SK-N-SH treated with all-trans-retinoic acid at 6 μM for 48 hours (cell line): ENCODE results near the gene ALDH16A1.
A peak's percentile ranks its signal among the peaks of the same experiment; 100 is the strongest.

Experiments
- ATAC-seq: fragments of 200-7000 bp; cut with Tn5 transposase; 3 replicates; pipeline ENCODE4 v1.9.1; 2020; ENCODE audit warnings: mild to moderate bottlenecking, moderate library complexity
- ARNTL ChIP-seq: fragments of 450-650 bp; formaldehyde crosslinking; IDR thresholded peaks from 2 replicates; pipeline ENCODE4 v1.5.0; 2020; ENCODE audit warnings: low read depth, mild to moderate bottlenecking, moderate library complexity, borderline replicate concordance
- BACH2 ChIP-seq: fragments of 250-450 bp; sonication (Bioruptor Pico); IDR thresholded peaks from 2 replicates; pipeline ENCODE4 v1.9.0; 2021; ENCODE audit warnings: mild to moderate bottlenecking, borderline replicate concordance
- ESRRG ChIP-seq: fragments of 250-450 bp; sonication (Bioruptor Pico); IDR thresholded peaks from 2 replicates; pipeline ENCODE4 v1.6.1; 2021; ENCODE audit warnings: mild to moderate bottlenecking
- GLIS3 ChIP-seq: fragments of 250-450 bp; sonication (Bioruptor Pico); IDR thresholded peaks from 2 replicates; pipeline ENCODE4 v1.5.0; 2020; ENCODE audit warnings: mild to moderate bottlenecking, moderate library complexity
- ISL1 ChIP-seq: fragments of 250-450 bp; sonication (Bioruptor Pico); IDR thresholded peaks from 2 replicates; pipeline ENCODE4 v2.1.2; 2022; ENCODE audit warnings: mild to moderate bottlenecking, moderate library complexity
- PPARA ChIP-seq: fragments of 250-450 bp; sonication (Bioruptor Pico); IDR thresholded peaks from 2 replicates; pipeline ENCODE4 v1.5.0; 2020; ENCODE audit warnings: mild to moderate bottlenecking, borderline replicate concordance
- RARB ChIP-seq: fragments of 250-450 bp; sonication (Bioruptor Pico); IDR thresholded peaks from 2 replicates; pipeline ENCODE4 v1.8.0; 2021; ENCODE audit warnings: mild to moderate bottlenecking, moderate library complexity
- SNAI2 ChIP-seq: fragments of 250-450 bp; sonication (Bioruptor Pico); IDR thresholded peaks from 2 replicates; pipeline ENCODE4 v1.5.0; 2020; ENCODE audit warnings: mild to moderate bottlenecking, moderate library complexity
- TCF4 ChIP-seq: fragments of 250-450 bp; sonication (Bioruptor Pico); IDR thresholded peaks from 2 replicates; pipeline ENCODE4 v1.8.0; 2021; ENCODE audit warnings: mild to moderate bottlenecking, moderate library complexity, borderline replicate concordance
- TOX ChIP-seq: fragments of 250-450 bp; sonication (Bioruptor Pico); IDR thresholded peaks from 2 replicates; pipeline ENCODE4 v1.8.0; 2021; ENCODE audit warnings: mild to moderate bottlenecking, moderate library complexity, borderline replicate concordance
- ZC3H10 ChIP-seq: fragments of 250-450 bp; sonication (Bioruptor Pico); IDR thresholded peaks from 2 replicates; pipeline ENCODE4 v1.5.1; 2021; ENCODE audit warnings: mild to moderate bottlenecking, moderate library complexity
- ZFP3 ChIP-seq: fragments of 250-450 bp; sonication (Bioruptor Pico); IDR thresholded peaks from 2 replicates; pipeline ENCODE4 v1.5.0; 2020; ENCODE audit warnings: mild to moderate bottlenecking, moderate library complexity
- ZFP30 ChIP-seq: fragments of 450-650 bp; formaldehyde crosslinking; IDR thresholded peaks from 2 replicates; pipeline ENCODE4 v1.5.0; 2022; ENCODE audit warnings: mild to moderate bottlenecking, moderate library complexity
- ZNF565 ChIP-seq: fragments of 450-650 bp; formaldehyde crosslinking; conservative IDR thresholded peaks from 2 replicates; pipeline ENCODE4 v1.5.0; 2020; ENCODE audit warnings: low read depth, mild to moderate bottlenecking, moderate library complexity
- ZNF70 ChIP-seq: fragments of 450-650 bp; formaldehyde crosslinking; IDR thresholded peaks from 2 replicates; pipeline ENCODE4 v1.5.0; 2020; ENCODE audit warnings: mild to moderate bottlenecking, moderate library complexity
- ZNF8 ChIP-seq: fragments of 450-650 bp; formaldehyde crosslinking; IDR thresholded peaks from 2 replicates; pipeline ENCODE4 v1.5.0; 2020; ENCODE audit warnings: mild to moderate bottlenecking, moderate library complexity
- TF ChIP-seq, protein P1 (sequence below): fragments of 250-450 bp; sonication (Bioruptor Pico); IDR thresholded peaks from 2 replicates; pipeline ENCODE4 v1.5.0; 2020; ENCODE audit warnings: mild to moderate bottlenecking, moderate library complexity
- TF ChIP-seq, protein P2 (sequence below): fragments of 250-450 bp; sonication (Bioruptor Pico); IDR thresholded peaks from 2 replicates; pipeline ENCODE4 v1.5.1; 2021; ENCODE audit warnings: mild to moderate bottlenecking, moderate library complexity
- TF ChIP-seq, protein P3 (sequence below): fragments of 250-450 bp; sonication (Bioruptor Pico); IDR thresholded peaks from 2 replicates; pipeline ENCODE4 v1.5.1; 2020; ENCODE audit warnings: low read depth, mild to moderate bottlenecking, moderate library complexity
- TF ChIP-seq, protein P4 (sequence below): fragments of 250-450 bp; sonication (Bioruptor Pico); IDR thresholded peaks from 2 replicates; pipeline ENCODE4 v1.8.0; 2020; ENCODE audit warnings: mild to moderate bottlenecking, moderate library complexity, borderline replicate concordance
- TF ChIP-seq, protein P5 (sequence below): fragments of 250-450 bp; sonication (Bioruptor Pico); IDR thresholded peaks from 2 replicates; pipeline ENCODE4 v1.8.0; 2021; ENCODE audit warnings: low read depth, mild to moderate bottlenecking, moderate library complexity, borderline replicate concordance

The ALDH16A1 gene

DNA sequence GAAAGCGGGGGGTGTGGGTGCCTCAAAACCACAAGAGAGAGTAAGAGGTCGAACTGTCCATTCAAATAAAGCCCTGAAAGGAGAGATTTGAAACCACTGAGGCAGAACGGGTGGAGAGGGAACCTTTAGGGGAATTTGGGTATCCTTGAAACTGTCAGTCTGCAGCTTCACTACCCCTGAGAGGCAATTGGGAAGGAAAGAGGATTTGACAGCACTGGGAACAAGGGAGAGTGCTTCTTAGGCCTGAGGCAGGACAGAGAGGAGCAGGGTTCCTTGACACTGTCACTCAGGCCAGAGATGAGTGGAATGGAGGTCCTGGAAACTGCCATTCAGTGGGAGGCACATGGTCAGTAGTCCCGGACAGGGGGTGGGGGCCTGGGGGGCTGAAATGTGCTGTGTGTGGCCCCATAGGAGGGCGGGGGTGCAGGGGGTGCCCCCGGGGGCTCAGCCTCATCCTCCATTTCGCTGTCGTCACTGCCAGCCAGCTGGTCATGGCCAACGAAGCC is 22.8 kb upstream of the ALDH16A1 start:
- TF ChIP-seq TOX (no peak), ZC3H10 (CRISPR knock-in tag) (no peak), PPARA (CRISPR knock-in tag) (no peak), ESRRG (CRISPR knock-in tag) (no peak), ZNF8 (CRISPR knock-in tag) (no peak), ZFP30 (no peak), GLIS3 (CRISPR knock-in tag) (no peak), ARNTL (CRISPR knock-in tag) (no peak), ZNF565 (no peak), ZFP3 (no peak), SNAI2 (no peak), ISL1 (CRISPR knock-in tag) (no peak)
- TF ChIP-seq, protein P1, sequence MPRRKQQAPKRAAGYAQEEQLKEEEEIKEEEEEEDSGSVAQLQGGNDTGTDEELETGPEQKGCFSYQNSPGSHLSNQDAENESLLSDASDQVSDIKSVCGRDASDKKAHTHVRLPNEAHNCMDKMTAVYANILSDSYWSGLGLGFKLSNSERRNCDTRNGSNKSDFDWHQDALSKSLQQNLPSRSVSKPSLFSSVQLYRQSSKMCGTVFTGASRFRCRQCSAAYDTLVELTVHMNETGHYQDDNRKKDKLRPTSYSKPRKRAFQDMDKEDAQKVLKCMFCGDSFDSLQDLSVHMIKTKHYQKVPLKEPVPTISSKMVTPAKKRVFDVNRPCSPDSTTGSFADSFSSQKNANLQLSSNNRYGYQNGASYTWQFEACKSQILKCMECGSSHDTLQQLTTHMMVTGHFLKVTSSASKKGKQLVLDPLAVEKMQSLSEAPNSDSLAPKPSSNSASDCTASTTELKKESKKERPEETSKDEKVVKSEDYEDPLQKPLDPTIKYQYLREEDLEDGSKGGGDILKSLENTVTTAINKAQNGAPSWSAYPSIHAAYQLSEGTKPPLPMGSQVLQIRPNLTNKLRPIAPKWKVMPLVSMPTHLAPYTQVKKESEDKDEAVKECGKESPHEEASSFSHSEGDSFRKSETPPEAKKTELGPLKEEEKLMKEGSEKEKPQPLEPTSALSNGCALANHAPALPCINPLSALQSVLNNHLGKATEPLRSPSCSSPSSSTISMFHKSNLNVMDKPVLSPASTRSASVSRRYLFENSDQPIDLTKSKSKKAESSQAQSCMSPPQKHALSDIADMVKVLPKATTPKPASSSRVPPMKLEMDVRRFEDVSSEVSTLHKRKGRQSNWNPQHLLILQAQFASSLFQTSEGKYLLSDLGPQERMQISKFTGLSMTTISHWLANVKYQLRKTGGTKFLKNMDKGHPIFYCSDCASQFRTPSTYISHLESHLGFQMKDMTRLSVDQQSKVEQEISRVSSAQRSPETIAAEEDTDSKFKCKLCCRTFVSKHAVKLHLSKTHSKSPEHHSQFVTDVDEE (CRISPR knock-in tag): no peak
- TF ChIP-seq, protein P2, sequence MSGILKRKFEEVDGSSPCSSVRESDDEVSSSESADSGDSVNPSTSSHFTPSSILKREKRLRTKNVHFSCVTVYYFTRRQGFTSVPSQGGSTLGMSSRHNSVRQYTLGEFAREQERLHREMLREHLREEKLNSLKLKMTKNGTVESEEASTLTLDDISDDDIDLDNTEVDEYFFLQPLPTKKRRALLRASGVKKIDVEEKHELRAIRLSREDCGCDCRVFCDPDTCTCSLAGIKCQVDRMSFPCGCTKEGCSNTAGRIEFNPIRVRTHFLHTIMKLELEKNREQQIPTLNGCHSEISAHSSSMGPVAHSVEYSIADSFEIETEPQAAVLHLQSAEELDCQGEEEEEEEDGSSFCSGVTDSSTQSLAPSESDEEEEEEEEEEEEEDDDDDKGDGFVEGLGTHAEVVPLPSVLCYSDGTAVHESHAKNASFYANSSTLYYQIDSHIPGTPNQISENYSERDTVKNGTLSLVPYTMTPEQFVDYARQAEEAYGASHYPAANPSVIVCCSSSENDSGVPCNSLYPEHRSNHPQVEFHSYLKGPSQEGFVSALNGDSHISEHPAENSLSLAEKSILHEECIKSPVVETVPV (CRISPR knock-in tag): no peak
- TF ChIP-seq, protein P3, sequence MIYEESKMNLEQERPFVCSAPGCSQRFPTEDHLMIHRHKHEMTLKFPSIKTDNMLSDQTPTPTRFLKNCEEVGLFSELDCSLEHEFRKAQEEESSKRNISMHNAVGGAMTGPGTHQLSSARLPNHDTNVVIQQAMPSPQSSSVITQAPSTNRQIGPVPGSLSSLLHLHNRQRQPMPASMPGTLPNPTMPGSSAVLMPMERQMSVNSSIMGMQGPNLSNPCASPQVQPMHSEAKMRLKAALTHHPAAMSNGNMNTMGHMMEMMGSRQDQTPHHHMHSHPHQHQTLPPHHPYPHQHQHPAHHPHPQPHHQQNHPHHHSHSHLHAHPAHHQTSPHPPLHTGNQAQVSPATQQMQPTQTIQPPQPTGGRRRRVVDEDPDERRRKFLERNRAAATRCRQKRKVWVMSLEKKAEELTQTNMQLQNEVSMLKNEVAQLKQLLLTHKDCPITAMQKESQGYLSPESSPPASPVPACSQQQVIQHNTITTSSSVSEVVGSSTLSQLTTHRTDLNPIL: no peak
- ATAC-seq: no peak

DNA sequence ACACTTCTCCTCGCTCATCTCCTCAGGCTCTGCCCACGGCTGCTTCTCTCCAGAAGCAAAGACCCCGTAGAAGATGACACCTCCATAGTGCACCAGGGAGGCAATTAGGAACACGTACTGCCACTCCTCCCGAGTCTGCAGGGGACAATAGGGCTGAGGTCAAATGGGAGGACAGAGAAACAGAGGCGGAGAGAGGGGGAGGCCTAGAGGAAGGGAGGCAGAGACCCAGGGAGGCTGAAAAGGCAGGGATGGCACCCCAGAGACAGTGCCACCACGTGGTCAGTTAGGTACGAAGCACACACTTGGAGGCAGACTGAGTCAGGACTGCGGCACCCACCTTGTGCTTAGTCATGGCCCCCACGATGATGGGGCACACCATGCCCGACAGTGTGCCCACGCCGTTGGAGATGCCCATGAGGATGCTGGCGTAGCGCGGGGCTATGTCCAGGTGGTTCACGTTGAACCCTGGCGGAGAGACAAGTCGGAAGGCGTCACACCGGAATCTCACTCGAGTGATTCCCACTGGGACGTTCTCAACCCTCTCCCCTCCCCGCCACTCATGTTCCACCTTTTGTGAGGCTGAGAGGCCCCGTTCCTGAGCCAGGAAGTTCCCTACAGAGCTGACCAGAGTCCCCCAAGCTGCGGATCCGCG is 22.2 kb upstream of the ALDH16A1 start:
- peak; percentile 56 for ATAC-seq
- no peak for TF ChIP-seq SNAI2
- TF ChIP-seq ZNF565: no peak
- TF ChIP-seq RARB (CRISPR knock-in tag): no peak
- TF ChIP-seq, protein P4, sequence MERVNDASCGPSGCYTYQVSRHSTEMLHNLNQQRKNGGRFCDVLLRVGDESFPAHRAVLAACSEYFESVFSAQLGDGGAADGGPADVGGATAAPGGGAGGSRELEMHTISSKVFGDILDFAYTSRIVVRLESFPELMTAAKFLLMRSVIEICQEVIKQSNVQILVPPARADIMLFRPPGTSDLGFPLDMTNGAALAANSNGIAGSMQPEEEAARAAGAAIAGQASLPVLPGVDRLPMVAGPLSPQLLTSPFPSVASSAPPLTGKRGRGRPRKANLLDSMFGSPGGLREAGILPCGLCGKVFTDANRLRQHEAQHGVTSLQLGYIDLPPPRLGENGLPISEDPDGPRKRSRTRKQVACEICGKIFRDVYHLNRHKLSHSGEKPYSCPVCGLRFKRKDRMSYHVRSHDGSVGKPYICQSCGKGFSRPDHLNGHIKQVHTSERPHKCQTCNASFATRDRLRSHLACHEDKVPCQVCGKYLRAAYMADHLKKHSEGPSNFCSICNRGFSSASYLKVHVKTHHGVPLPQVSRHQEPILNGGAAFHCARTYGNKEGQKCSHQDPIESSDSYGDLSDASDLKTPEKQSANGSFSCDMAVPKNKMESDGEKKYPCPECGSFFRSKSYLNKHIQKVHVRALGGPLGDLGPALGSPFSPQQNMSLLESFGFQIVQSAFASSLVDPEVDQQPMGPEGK (CRISPR knock-in tag): no peak
- TF ChIP-seq TOX: no peak
- TF ChIP-seq ISL1 (CRISPR knock-in tag): no peak
- no peak for TF ChIP-seq ZFP3
- TF ChIP-seq, protein P1 (CRISPR knock-in tag): no peak
- no peak for TF ChIP-seq ZNF70 (CRISPR knock-in tag)
- TF ChIP-seq ESRRG (CRISPR knock-in tag): no peak
- TF ChIP-seq ZNF8 (CRISPR knock-in tag): no peak
- TF ChIP-seq, protein P5, sequence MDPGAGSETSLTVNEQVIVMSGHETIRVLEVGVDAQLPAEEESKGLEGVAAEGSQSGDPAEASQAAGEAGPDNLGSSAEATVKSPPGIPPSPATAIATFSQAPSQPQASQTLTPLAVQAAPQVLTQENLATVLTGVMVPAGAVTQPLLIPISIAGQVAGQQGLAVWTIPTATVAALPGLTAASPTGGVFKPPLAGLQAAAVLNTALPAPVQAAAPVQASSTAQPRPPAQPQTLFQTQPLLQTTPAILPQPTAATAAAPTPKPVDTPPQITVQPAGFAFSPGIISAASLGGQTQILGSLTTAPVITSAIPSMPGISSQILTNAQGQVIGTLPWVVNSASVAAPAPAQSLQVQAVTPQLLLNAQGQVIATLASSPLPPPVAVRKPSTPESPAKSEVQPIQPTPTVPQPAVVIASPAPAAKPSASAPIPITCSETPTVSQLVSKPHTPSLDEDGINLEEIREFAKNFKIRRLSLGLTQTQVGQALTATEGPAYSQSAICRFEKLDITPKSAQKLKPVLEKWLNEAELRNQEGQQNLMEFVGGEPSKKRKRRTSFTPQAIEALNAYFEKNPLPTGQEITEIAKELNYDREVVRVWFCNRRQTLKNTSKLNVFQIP (CRISPR knock-in tag): no peak
- TF ChIP-seq BACH2 (CRISPR knock-in tag): no peak
- no peak for TF ChIP-seq GLIS3 (CRISPR knock-in tag)
- no peak for TF ChIP-seq TCF4 (CRISPR knock-in tag)
- TF ChIP-seq, protein P2 (CRISPR knock-in tag): no peak
- TF ChIP-seq, all 23 proteins: peak for 0
